A549 (cell line): ENCODE measurements around the gene SLC40A1.

ENCODE experiments used
- CBX2 ChIP-seq: fragments of 200-600 bp; sonication (generic); IDR thresholded peaks from 2 replicates; pipeline ENCODE4 v1.6.1; 2016; ENCODE audit warnings: low read depth, mild to moderate bottlenecking, borderline replicate concordance
- HDAC2 ChIP-seq: fragments of 200-600 bp; sonication (generic); IDR thresholded peaks from 2 replicates; pipeline ENCODE4 v1.6.1; 2016
- JUN ChIP-seq, 2 experiments: fragments of >200 bp; sonication (Bioruptor Twin); formaldehyde crosslinking; IDR thresholded peaks; 2 replicates in 1 of 2; 3 replicates in 1 of 2; pipeline ENCODE4 v1.6.1; 2016 to 2017
- NFE2L2 ChIP-seq: fragments of 150-350 bp; conservative IDR thresholded peaks from 2 replicates; pipeline ENCODE4 v1.6.1; 2014; ENCODE audit warnings: low read length
- POLR2A ChIP-seq: IDR thresholded peaks from 2 replicates; pipeline ENCODE4 v1.6.1; 2012; ENCODE audit warnings: mild to moderate bottlenecking, low read length
- RFX5 ChIP-seq: fragments of 450-650 bp; IDR thresholded peaks from 2 replicates; pipeline ENCODE4 v1.7.1; 2014; ENCODE audit warnings: antibody characterized with exemption, mild to moderate bottlenecking, moderate library complexity
- TF ChIP-seq, protein P1 (sequence below): fragments of >200 bp; sonication (Bioruptor Twin); formaldehyde crosslinking; IDR thresholded peaks from 3 replicates; pipeline ENCODE4 v1.5.1; 2016
- TF ChIP-seq, protein P2 (sequence below): fragments of >200 bp; sonication (Bioruptor Twin); formaldehyde crosslinking; IDR thresholded peaks from 3 replicates; pipeline ENCODE4 v1.6.1; 2016
- TF ChIP-seq, protein P3 (sequence below): fragments of 200-600 bp; sonication (generic); IDR thresholded peaks from 2 replicates; pipeline ENCODE4 v1.6.1; 2016; ENCODE audit warnings: antibody characterized with exemption, mild to moderate bottlenecking, moderate library complexity

DNA sequence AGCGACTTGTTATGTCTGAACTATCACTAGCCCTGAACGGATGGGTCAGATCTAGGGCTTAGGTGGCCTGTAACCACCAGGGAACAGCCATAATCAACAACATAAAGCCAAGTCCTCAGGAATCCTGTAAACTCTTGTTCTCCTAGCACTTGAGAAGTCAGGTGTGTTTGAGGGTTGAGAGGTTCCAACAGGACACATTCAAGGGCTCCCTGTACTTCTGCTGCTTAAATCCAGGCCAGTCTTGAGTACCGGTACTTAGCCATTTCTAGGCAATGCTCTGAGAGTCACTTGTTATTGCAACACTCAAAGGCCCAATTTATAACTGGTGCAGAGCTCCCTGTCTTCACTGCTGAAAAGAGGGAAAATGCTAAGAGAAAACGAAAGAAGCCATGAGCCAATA is 21.6 kb upstream of the SLC40A1 start:
- TF ChIP-seq, protein P1, sequence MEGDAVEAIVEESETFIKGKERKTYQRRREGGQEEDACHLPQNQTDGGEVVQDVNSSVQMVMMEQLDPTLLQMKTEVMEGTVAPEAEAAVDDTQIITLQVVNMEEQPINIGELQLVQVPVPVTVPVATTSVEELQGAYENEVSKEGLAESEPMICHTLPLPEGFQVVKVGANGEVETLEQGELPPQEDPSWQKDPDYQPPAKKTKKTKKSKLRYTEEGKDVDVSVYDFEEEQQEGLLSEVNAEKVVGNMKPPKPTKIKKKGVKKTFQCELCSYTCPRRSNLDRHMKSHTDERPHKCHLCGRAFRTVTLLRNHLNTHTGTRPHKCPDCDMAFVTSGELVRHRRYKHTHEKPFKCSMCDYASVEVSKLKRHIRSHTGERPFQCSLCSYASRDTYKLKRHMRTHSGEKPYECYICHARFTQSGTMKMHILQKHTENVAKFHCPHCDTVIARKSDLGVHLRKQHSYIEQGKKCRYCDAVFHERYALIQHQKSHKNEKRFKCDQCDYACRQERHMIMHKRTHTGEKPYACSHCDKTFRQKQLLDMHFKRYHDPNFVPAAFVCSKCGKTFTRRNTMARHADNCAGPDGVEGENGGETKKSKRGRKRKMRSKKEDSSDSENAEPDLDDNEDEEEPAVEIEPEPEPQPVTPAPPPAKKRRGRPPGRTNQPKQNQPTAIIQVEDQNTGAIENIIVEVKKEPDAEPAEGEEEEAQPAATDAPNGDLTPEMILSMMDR, result no peak
- TF ChIP-seq RFX5 (no peak), NFE2L2 (no peak), JUN (IDR thresholded peaks at IDR 0.05) (no peak), HDAC2 (no peak), POLR2A (no peak), CBX2 (no peak)
- TF ChIP-seq, protein P2, sequence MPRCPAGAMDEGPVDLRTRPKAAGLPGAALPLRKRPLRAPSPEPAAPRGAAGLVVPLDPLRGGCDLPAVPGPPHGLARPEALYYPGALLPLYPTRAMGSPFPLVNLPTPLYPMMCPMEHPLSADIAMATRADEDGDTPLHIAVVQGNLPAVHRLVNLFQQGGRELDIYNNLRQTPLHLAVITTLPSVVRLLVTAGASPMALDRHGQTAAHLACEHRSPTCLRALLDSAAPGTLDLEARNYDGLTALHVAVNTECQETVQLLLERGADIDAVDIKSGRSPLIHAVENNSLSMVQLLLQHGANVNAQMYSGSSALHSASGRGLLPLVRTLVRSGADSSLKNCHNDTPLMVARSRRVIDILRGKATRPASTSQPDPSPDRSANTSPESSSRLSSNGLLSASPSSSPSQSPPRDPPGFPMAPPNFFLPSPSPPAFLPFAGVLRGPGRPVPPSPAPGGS, result no peak
- TF ChIP-seq, protein P3, sequence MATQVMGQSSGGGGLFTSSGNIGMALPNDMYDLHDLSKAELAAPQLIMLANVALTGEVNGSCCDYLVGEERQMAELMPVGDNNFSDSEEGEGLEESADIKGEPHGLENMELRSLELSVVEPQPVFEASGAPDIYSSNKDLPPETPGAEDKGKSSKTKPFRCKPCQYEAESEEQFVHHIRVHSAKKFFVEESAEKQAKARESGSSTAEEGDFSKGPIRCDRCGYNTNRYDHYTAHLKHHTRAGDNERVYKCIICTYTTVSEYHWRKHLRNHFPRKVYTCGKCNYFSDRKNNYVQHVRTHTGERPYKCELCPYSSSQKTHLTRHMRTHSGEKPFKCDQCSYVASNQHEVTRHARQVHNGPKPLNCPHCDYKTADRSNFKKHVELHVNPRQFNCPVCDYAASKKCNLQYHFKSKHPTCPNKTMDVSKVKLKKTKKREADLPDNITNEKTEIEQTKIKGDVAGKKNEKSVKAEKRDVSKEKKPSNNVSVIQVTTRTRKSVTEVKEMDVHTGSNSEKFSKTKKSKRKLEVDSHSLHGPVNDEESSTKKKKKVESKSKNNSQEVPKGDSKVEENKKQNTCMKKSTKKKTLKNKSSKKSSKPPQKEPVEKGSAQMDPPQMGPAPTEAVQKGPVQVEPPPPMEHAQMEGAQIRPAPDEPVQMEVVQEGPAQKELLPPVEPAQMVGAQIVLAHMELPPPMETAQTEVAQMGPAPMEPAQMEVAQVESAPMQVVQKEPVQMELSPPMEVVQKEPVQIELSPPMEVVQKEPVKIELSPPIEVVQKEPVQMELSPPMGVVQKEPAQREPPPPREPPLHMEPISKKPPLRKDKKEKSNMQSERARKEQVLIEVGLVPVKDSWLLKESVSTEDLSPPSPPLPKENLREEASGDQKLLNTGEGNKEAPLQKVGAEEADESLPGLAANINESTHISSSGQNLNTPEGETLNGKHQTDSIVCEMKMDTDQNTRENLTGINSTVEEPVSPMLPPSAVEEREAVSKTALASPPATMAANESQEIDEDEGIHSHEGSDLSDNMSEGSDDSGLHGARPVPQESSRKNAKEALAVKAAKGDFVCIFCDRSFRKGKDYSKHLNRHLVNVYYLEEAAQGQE, result no peak
